Hematopoietic multipotent progenitor cell treated with erythropoietin and hydrocortisone succinate and interleukin-3 and kit ligand, for 8 days (in vitro differentiated cells): ENCODE data around the gene RBFA.

Source experiments
- DNase-seq: peaks from one replicate; pipeline ENCODE4 v3.0.0-alpha.2; 2015

RBFA gene

GRCh38 chr18:80076379-80076778, 42.1 kb downstream of the RBFA start:
- DNase-seq = no peak

DNA sequence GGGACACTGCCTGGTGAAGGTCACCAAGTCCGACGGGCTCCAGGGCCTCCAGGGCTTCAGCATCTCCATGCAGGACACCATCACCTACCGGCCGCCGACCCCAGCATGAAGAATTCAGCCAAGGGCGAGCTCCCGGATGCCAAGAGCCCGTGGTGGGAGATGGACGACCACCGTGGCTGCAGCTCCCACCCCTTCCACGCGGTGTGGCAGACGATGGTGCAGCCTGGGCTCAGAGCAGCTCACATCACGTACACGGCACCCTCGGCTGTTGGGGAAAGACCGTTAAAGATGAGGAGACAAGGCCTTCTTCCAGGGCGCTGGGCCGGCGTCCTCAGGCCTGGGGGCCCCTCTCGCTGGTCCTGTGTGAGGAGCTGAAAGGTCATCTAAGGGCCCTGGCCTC, 43.6 kb downstream of the RBFA start:
- DNase-seq = no peak
